Dedifferentiated amniotic fluid mesenchymal stem cell (primary cell): ENCODE data around the gene YARS1.
A peak's percentile ranks its signal among the peaks of the same experiment; 100 is the strongest.

Experiments used
- DNase-seq: peaks from one replicate; pipeline ENCODE4 v3.0.0-alpha.2; 2016; ENCODE audit errors: extremely low spot score

Gene YARS1

DNA sequence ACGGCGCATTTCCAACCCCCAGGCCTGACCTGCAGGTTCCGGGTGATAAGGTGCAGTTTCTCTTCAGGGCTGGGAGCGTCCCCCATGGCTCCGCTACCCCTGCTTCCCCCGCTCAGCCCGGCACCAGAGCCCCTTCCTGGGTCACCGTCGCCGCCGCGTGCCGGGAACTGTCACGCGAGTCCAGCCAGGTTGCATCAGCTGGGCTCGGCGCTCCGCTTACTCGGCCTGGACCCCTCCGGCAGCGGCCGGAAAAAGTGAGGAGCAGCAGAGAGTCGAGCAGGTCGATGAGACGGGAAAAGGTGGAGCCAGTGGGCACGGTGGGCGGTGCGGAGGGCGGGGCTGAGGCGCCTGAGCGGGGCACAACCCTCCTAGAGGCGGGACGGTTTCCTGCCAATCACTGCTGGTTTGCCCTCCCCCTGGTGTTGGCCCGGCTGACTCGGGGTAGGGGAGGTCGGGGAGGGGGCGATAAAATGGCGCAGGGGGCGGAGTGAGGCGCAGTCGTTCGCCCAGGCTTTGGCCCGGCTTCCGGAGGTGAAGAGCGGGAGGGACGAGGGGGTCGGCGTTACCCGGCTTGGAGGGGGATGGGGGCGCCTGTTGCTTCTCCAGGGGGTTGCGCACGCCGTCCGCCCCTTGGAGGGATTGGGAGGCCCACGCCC lies at the start of gene YARS1, which contains the start of gene S100PBP:
YARS1 (minus strand) TSS at position 200 of the 656 bp plus-strand sequence; CDS start at position 86, 114 bp downstream.
S100PBP (plus strand) TSS at position 495 of the 656 bp plus-strand sequence. CDS start 8,447 bp downstream, outside the sequence.
- DNase-seq: peak; percentile 99

DNA sequence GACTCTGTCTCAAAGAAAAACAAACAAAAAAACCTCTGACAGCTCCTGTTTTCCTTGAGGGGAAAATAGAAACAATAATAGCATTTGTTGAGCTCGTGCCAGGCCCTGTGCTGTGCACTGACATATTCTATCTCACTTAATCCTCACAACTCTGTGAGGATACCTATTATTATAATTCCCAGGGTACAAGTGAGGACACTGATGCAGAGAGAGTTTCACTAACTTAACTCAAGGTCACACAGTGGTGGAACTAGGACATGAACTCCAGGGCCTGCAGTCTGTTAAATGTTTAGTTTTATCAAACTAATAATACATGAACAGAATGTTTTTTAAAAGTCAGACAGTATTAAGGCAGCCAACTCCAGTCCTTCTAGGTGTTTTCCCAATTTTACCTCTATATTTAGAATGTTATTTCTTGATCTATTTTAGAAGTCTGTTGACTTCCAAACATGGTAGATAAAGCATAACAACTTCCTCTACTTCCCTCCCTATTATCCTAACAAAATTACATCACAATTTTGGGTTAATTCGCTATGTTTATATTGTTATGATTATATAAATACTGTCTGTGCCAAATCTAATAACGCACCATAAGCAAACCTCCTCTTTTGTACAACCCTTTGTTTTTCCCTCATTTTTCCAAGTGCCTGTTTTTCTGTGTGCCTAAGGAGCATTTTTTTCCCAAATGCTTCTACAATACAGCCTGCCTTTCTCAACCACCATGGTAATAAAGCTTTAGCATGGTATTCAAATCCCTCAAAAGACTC lies 48.7 kb upstream of the YARS1 start:
- no peak for DNase-seq

DNA sequence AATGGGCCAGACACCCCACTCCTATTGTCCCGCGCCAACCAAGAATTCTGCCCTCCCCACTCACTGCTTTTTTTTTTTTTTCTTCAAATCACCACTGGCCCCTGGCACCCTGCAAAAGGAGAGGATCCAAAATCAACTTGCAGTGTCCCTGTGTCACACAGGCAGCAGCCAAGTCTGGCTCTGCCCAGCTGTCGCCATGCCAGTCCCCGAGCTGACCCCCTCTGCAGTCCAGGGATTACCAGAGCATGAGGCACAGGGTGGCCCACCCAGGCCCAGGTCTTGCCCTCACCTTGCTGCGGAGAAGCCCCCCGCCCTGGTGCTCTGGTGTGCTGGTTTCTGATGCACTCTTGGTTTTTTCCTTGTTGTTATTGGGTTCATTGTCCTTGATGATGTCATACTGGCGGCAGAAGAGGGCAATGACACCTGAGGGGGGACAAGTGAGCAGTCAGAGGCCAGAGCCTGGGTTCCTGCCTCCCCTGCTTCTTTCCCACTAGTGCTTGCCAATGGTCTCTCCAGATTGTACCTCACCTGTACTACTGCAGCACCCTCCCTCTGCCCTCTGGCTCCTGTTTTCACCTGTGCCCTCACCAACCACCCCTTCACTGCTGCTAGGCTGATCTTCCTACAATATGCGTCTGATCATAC lies 47.3 kb upstream of the YARS1 start:
- no peak for DNase-seq

DNA sequence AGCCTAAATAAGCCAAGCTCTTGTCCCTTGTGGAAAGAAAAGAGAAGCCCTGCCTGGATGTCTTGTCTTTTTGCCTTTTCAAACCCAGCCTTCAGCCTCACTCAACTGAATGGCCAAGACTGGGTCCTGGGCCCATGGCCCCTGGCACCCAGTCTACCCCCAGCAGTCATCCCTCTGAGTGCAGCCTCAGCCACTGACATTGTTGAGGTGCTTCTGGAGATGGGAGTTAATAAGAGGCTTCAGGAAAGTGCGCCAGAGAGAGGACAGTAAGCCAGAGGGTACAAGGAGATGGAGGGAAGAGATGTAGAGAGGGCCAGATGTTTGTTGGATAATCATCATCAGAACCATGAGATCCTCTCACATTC lies 46.7 kb upstream of the YARS1 start:
- DNase-seq: no peak

DNA sequence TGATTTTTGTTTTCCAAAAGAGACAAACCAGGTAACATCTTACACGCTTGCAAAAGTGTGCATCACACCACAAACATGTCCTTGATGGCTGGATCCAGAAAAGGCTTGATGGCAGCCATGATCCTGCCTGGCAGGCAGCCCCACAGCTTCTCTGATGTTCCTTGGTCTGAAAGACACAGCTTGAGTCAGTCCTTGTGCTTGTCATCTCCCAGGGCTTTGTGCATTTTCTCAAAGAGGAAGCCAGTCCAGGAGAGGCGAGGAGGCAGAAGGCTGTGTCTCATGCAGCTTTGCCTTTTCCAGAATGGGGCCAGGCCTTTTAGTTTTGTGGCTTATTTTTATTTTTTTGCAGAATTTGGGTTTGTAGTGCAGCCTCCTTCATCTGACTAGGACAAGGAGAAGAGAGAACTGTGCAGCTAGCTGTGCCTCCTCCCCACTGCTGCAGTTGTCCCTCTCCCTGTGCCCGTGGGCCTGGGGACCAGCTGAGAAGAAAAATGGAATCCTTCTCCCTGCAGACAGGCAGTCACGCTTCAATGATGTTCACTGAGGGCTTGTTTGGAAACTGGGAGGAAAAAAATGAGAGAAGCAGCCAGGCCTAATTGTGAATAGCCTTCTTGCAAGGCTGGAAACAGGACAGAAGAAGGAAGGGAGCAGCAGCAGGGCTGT lies 46.2 kb upstream of the YARS1 start:
- DNase-seq: no peak

DNA sequence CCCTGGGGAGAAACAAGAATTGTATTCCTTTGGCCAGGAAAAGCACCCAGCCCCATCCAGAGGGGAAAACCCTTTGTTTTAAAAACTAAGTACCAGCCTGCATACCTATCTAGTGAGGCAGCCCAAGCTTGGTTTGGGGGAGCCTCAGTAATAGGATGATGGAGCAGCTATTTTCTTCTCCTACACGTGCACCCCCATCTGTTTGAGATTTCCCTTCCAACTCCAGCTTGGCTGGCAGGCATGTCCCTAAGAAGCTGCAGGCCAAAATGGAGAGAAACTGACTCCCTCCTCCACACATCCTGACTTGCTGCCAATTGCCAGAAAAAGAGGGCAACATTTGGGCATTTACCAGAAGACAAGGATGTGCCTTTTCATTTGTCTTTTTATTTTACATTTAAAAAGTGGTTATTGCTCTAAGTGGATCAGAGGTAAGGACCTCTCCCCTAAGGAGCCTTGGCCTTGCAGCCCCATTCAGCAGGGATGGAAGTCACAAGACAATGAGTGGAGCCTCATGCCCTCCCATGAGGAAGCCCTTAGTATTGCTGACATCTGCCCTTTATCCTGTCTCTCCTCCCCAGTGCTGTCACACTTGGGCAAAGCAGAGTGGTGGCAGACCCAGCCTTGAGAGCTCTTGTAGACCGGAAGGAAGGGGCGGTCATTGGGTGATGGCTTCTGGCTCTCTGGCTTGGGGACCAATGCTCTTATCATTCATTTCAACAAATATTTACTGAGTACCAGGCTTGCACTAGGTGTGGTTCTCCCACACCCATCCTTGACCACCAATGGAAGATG lies 44.9 kb upstream of the YARS1 start:
- no peak for DNase-seq

DNA sequence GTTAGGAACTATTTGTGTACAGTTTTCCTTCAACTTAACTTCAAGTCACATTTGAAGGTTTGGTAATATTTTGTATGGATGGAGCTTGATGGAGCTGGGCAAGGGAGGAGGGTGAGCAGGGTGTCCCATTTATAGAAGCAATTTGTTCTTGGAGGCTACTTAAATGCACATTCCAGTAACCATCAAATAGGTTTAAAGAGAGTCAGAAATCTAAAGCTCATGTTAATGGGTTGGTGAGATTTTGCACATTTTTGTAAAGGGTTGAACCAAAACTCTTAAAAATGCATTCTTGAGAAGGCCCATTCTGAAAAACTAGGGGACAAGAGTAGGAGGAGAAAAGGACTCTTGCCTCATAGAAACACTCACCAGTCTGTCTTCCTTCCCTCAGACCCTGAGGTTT lies 43.4 kb upstream of the YARS1 start:
- DNase-seq: no peak

DNA sequence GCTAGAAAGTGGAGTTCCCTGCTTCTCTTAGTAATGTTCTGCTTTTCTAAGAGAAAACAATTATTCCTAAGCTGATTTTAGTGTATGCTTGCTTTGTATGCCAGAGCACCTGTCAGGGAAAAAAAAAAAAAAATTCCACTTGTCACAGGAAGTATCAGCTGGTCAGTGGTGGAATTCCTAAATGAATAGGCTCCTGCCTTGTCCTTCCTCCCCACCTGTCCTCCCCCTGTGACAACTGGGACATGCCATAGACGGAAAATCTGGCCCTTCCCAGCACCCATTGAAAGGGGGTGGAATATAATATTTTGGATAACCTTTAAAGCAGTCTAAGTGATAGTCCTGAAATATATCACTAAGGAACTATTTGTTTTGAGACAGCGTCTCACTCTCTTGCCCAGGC lies 42.8 kb upstream of the YARS1 start:
- no peak for DNase-seq

DNA sequence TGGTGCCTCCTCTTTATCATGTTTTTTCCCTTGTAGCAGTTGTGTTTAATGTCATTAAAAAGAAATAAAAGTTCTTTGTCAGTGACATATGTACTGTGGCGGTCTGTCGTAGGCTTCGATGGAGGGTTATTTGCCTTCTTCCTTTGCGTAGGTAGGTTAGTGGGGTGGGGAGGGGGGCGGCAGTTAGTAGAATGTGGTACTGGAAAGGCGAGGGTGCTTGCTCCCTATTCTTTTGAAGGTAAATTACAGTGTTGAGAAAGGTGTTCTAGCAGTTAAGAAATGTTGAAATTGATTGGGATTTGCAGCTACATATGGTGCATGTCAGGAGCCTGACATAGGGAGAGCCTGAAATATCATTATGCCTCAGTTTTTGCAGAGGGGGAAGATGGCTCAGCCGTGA lies 41.6 kb upstream of the YARS1 start:
- DNase-seq: no peak

DNA sequence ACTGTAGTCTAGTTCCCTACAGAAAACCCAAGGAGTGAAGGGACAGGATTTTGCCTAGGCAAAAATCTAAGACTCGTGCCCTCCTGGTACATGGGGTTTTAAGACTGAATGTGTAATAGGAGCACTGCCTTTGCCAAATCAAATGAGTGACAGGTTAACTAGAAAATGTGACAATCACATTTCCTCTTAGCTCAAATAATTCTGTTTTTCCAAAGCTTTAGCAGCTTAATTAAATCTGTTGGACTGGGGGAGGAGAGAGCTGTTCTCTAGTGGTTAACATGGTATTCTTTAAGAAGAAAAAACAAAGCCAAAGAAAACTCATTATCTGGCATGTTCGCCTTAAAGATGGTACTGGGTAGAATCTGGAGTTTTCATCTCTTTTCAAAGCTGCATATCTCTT lies 41.0 kb upstream of the YARS1 start:
- no peak for DNase-seq

DNA sequence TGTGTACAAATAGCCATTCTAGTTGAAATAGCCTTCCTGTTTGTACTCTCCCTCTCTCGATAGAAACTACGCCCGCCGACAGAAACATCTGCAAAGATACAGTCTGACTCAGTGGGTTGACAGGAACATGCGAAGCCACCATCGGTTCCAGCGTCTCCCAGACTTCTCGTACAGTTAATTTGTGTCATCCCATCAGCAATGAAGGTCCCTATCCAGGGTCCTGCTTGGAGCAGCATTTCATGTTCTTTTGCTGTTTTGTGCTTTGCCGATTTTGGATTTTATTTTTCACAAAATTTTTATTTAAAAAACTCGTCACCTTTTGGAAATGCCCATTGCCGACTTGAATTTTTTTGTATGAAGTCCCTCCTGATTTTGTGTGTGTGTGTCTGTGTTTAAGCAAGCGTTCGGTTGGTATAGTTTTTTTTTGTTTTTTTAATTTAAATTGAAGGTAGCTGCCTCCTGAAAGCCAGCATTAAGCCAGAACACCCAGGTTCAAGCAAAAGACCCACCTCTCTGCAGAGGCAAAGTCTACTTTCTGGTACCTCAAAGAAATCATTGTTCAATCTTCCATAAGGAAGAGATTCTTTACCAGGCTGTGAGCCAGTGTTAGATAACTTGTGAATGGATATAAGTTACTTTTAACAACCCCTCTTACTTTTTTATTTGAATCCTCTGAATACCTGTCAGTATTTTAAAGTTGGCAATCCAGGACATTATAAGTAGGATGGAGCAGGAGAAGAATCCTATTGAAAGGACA lies 38.9 kb upstream of the YARS1 start:
- no peak for DNase-seq

DNA sequence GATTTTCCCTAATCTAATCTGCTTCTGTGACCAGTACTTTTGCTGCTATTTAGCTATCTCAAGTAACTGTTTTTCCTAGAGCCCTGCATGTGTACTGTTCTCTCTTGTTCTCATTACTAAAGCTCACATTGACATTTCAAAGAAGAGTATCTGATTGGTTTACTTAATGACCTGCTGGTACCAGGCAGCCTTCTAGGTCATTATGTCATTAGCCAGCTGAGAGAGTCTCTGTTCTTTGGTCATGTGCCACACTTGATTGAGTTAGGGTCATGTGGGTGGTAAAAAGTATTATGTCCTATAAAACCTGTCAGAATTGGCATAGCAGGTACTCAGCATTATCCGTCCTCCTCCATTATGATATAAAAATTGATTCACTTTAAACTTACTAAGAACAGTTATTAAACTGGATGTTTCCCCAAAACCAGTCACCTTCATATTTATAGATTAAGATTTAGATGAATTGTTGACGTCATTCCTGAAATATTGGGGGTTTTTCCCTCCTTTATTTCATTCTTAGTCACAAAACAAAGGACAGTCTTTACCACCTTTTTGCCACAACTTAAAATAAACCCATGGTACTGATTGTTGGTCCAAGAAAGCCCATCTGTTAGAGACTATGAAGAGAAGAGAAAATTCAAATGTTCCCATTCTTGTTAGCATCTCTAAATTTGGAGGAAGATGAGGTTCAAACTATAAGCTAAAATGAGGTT lies 31.4 kb upstream of the YARS1 start:
- DNase-seq: no peak

DNA sequence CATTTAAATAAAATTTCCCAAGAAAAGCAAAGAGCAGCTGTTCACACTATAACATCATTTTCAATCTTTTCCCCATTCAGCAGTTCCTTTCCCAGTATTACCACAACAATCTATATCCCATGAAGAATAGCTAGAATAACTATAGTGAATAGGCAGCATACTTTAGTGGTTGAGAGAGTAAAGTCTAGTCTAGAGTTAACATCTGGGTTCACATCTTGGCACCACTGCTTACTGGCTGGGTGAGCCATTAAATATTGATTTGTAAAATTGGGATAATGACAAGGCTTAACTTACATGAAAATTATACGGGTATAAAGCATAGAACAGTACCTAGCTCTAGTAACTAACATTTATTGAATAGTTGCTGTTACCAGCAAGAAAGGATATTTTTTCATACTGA lies 14.7 kb upstream of the YARS1 start:
- no peak for DNase-seq

DNA sequence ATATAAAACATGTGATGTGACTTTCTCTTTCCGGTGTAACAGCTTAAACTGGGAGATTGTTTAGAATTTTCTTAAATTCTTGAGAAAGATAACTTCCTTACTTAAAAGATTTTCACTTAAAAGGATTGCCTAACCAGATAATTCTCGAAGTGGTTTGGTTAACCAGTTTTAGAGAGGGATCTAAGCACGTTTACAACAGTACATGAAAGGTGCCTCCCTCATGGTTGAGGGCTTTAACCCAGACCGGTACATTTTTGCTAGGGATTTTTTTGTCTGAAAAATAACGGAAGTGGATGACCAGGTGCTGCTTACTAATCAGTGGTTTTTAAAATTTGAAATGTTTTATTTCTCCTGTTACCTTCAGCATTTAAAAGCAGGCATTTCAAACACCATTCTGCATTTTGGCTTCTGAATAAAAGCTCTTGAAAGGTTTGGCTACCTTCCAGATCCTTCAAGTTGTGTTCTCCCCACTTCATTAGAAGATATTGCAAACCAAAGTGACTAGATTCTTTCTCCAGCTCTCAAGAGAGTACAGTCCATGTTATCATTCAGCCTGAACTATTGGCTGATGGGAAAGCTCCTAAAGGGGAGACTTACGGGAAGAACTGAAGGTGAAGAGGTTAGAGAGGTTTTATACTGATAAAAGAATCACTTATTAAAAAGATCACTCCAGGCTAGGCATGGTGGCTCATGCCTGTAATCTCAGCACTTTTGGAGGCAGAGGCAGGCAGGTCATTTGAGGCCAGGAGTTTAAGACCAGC lies 13.1 kb upstream of the YARS1 start:
- DNase-seq: no peak

DNA sequence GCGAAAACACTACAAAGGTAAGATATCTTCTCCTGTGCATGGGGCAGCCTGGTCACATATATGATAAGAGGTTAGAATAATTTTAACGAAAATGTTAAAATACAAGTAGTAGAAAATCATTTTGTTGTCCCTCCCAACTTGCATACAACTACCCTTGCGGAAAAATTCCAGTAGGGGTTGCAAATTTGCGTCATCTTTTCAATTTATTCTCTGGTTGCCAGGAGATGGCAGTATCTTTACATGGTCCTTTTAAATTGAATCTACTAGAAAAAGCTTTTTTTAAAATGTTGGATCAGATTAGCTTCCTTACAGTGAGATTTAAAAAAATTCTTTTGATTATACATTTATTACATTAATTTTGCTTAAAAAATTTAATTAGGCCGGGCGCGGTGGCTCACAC lies 11.2 kb upstream of the YARS1 start:
- DNase-seq: no peak

DNA sequence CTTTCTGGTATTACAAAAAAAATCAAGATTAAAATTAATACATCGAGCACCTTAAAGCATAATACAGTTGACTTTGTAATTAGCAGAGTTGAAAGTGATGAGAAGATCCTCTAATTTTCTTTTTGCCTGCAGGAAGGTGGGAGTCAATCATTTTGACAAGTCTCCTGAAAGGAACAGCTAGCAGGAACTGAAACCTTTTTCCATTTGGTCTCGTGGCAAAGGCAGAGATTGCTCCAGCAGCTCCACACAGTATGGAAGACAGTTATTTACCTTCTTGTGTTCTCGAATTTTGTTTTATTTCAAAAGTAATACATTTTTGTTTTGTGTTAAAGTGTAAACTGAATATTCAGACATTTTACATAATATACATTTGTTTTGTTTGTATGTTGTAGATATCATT lies 8.0 kb upstream of the YARS1 start:
- no peak for DNase-seq

DNA sequence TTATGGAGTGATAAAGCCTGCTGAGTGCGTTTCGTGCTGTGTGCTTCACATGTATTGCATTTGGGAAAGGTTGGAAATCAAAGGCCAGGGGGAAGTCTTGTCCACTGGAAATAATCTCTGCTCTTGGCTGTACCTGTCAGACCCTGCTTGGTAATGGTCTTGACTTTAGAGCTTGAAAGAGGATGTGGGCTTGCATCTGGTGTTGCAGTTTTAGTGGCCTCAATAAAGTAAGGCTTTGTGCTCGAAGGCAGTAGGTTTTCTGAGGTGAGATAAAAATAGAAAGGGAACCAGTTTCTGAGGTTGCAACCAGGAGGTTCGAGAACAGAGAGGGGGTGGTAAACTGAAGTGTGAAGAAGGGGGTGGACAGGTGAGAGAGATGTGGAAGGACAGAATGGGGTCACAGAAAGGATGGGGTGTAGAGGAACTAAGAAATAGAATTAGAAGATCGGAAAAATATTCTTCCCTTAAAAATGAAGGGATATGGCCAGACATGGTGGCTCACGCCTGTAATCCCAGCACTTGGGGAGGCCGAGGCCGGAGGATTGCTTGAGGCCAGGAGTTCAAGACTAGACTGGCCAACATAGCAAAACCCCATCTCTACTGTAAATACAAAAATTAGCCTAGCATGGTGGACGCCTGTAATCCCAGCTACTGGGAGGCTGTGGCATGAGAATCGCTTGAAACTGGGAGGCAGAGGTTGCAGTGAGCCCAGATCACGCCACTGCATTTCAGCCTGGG lies 1.8 kb upstream of the YARS1 start:
- DNase-seq: no peak
